Measurements from ENCODE around the gene GRPEL1.

DNA sequence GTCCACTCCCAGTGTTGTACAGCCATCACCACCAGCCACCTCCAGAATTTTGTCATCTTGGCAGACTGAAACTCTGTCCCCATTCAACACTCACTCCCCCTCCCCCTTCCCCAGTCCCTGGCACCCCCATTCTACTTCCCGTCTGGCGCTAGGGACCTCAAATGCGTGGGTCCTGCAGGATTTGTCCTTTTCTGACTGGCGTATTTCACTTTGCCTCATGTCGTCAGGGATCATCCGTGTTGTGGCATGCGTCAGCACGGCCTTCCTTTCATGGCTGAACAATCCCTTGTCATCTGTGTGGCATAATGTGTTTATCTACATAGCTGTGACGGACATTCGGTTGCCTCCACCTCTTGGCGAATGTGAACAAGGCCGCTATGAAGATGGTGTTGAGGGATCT lies 19.2 kb downstream of the GRPEL1 start:
- no peak for TF ChIP-seq CTCF (IDR thresholded peaks at IDR 0.05; ENCODE audit: control extremely low read depth in 1 of 3, insufficient read depth in 1 of 3, low read depth in 1 of 3, low read length in 3 of 3)
- TF ChIP-seq POLR2A (IDR thresholded peaks at IDR 0.05; ENCODE audit: control extremely low read depth in 1 of 2, low read depth in 2 of 2, low read length in 2 of 2) = no peak
- TF ChIP-seq TAF1 (IDR thresholded peaks at IDR 0.05; ENCODE audit: low read depth, low read length) = no peak
- no peak for TF ChIP-seq HDAC2 (IDR thresholded peaks at IDR 0.05; ENCODE audit: borderline replicate concordance in 1 of 2, low read depth in 2 of 2, low read length in 2 of 2)
- no peak for TF ChIP-seq POLR2AphosphoS5 (IDR thresholded peaks at IDR 0.05; ENCODE audit: low read depth, low read length)
- no peak for TF ChIP-seq CBX5 (IDR thresholded peaks at IDR 0.05; ENCODE audit: low read depth, low read length)
- TF ChIP-seq BCL11A (IDR thresholded peaks at IDR 0.05; ENCODE audit: low read depth in 2 of 2, low read length in 2 of 2) = no peak
- TF ChIP-seq, protein P1, sequence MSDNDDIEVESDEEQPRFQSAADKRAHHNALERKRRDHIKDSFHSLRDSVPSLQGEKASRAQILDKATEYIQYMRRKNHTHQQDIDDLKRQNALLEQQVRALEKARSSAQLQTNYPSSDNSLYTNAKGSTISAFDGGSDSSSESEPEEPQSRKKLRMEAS (IDR thresholded peaks at IDR 0.05) = no peak
- TF ChIP-seq, protein P2, sequence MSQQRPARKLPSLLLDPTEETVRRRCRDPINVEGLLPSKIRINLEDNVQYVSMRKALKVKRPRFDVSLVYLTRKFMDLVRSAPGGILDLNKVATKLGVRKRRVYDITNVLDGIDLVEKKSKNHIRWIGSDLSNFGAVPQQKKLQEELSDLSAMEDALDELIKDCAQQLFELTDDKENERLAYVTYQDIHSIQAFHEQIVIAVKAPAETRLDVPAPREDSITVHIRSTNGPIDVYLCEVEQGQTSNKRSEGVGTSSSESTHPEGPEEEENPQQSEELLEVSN (IDR thresholded peaks at IDR 0.05) = no peak
- no peak for TF ChIP-seq PHF8 (conservative IDR thresholded peaks at IDR 0.05; ENCODE audit: low read depth, low read length)
- TF ChIP-seq CBX8 (IDR thresholded peaks at IDR 0.05; ENCODE audit: borderline replicate concordance, low read depth, low read length) = no peak
- no peak for TF ChIP-seq EP300 (IDR thresholded peaks at IDR 0.05; ENCODE audit: borderline replicate concordance in 1 of 2, low read depth in 2 of 2, low read length in 2 of 2)
